PC-3 (cell line): Measurements from ENCODE around the gene ATP6V0E2. TPM values are rescaled to one million over a fixed set of nuclear protein-coding genes. Genes with fewer than 3 reads are reported as not detected.
"Not testable (repeated sequence)": the region's sequence is repeated elsewhere in the genome, so short reads cannot be mapped to it uniquely, and the experiment has no call there.

ENCODE experiments used
- ATAC-seq: fragments of 200-7000 bp; cut with Tn5 transposase; 2 replicates; pipeline ENCODE4 v1.9.1; 2020; ENCODE audit warnings: mild to moderate bottlenecking, moderate library complexity
- BruUV-seq: library from RNA; stranded (reverse); fragments of 400-500 nt; replicated peaks from 2 replicates; lab custom pipeline; 2021; lab: Mats Ljungman, UMichigan
- CTCF ChIA-PET: fragments of 300-600 bp; sonication (Branson Sonifier 250); formaldehyde crosslinking; loops from one replicate; lab custom pipeline; 2022; ENCODE audit warnings: antibody characterized with exemption; lab: Charles Lee
- POLR2A ChIA-PET: fragments of 300-600 bp; sonication (Branson Sonifier 250); formaldehyde crosslinking; loops from one replicate; lab custom pipeline; 2022; ENCODE audit warnings: antibody characterized with exemption; ENCODE audit not compliant: unreplicated experiment; lab: Charles Lee
- DNase-seq: peaks from one replicate; pipeline ENCODE4 v3.0.0-alpha.2; 2015
- H2AFZ ChIP-seq: fragments of 300-600 bp; sonication (generic); 2 replicates; pipeline ENCODE4 v1.6.0; 2016; ENCODE audit warnings: antibody characterized with exemption, low read length
- H3F3A ChIP-seq: fragments of 300-600 bp; sonication (generic); one replicate; pipeline ENCODE4 v1.6.0; 2017; ENCODE audit warnings: antibody characterized with exemption, low read length, control low read depth, mild to moderate bottlenecking; ENCODE audit not compliant: unreplicated experiment
- H3K27ac ChIP-seq: fragments of 300-600 bp; sonication (generic); 2 replicates; pipeline ENCODE4 v1.5.1; 2016; ENCODE audit warnings: mild to moderate bottlenecking, low read length
- H3K27me3 ChIP-seq: fragments of 300-600 bp; sonication (generic); 2 replicates; pipeline ENCODE4 v1.6.1; 2016; ENCODE audit warnings: low read length, mixed read lengths
- H3K36me3 ChIP-seq: fragments of 300-600 bp; sonication (generic); 2 replicates; pipeline ENCODE4 v1.6.1; 2016; ENCODE audit warnings: low read depth, mixed run types, low read length, mixed read lengths
- H3K4me1 ChIP-seq: fragments of 300-600 bp; sonication (generic); 2 replicates; pipeline ENCODE4 v1.5.1; 2016; ENCODE audit warnings: low read length; ENCODE audit not compliant: insufficient read depth
- H3K4me2 ChIP-seq: fragments of 300-600 bp; sonication (generic); 2 replicates; pipeline ENCODE4 v1.6.0; 2016; ENCODE audit warnings: low read length
- H3K4me3 ChIP-seq: fragments of 300-600 bp; sonication (generic); 2 replicates; pipeline ENCODE4 v1.5.1; 2016; ENCODE audit warnings: mild to moderate bottlenecking, low read length, mixed read lengths
- H3K79me2 ChIP-seq: fragments of 300-600 bp; sonication (generic); 2 replicates; pipeline ENCODE4 v1.6.1; 2017; ENCODE audit warnings: low read length, mixed read lengths
- H3K9ac ChIP-seq: fragments of 300-600 bp; sonication (generic); 2 replicates; pipeline ENCODE4 v1.6.0; 2016; ENCODE audit warnings: mild to moderate bottlenecking, low read length
- H3K9me2 ChIP-seq: fragments of 300-600 bp; sonication (generic); replicated peaks from 2 replicates; pipeline ENCODE4 v1.6.1; 2016; ENCODE audit warnings: mixed run types, low read length, mixed read lengths
- H3K9me3 ChIP-seq: fragments of 300-600 bp; sonication (generic); 2 replicates; pipeline ENCODE4 v1.6.1; 2016; ENCODE audit warnings: low read length, mixed read lengths
- H4K20me1 ChIP-seq: fragments of 300-600 bp; sonication (generic); 2 replicates; pipeline ENCODE4 v1.6.1; 2016; ENCODE audit warnings: low read length, mixed read lengths
- EZH2 ChIP-seq: fragments of 300-600 bp; sonication (generic); IDR thresholded peaks from one replicate; pipeline ENCODE4 v1.6.1; 2017; ENCODE audit warnings: antibody characterized with exemption, mild to moderate bottlenecking, low read length; ENCODE audit not compliant: unreplicated experiment
- EZH2phosphoT487 ChIP-seq: fragments of 300-600 bp; sonication (generic); IDR thresholded peaks from 2 replicates; pipeline ENCODE4 v1.6.1; 2018; ENCODE audit warnings: mild to moderate bottlenecking, antibody characterized with exemption, low read length, borderline replicate concordance
- intact Hi-C: fragments of 100-400 bp; cut with micrococcal nuclease; formaldehyde crosslinking; loops from 2 replicates; pipeline ENCODE4 v1.9.0; 2023
- total RNA-seq: library from RNA; depleted of rRNA; stranded (reverse); fragments of >200 nt; gene quantifications from 2 replicates; pipeline ENCODE4 v1.2.3, GENCODE V29; 2014
- TF ChIP-seq, protein P1 (sequence below): fragments of 300-600 bp; sonication (generic); conservative IDR thresholded peaks from 2 replicates; pipeline ENCODE4 v1.5.1; 2017; ENCODE audit warnings: antibody characterized with exemption, low read depth, mild to moderate bottlenecking, low read length

The ATP6V0E2 gene
- total RNA-seq, 1 experiment from 2014 or later = 78.2 TPM

DNA sequence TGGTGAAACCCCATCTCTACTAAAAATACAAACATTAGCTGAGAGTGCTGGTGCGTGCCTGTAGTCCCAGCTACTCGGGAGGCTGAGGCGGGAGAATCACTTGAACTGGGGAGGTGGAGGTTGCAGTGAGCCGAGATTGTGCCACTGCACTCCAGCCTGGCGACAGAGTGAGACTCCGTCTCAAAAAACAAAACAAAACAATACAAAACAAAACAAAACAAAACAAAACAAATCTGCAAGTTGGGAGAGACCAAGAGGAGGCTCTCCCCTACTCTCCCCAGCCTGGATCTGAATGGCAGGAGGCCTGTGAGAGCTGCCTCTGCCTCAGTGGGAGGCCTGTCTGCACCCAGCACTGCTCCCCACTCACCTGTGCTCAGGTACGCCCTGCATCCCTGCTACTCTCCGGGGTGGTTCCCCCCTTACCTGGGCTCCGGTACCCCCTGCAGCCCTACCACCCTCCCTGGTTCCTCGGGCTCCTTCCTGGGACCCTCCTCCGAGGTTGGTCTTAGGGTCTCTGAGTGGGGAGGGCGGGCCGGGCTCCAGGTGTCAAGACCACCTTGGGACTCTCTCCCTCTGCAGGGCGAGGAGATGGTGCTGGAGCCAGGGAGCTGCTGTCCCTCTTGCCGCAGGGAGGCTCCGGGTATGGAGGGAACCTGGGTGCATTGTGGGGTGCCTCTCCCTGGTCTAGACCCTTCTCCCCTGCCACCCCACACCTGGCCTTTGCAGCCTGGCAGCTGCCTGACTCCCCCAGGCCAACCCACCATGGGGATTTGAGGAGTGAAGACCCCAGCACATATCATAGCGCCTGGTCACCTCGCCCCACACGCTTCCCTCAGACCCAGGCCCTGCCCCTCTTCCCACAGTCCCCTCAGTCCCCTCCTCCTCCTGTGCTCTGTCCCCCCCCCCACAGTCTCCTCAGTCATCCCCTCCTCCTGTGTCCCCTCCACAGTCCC is 45.1 kb upstream of the ATP6V0E2 start:
- intact Hi-C loops = no loop called here
- TF ChIP-seq EZH2phosphoT487 (no peak), EZH2 (no peak)
- TF ChIP-seq, protein P1, sequence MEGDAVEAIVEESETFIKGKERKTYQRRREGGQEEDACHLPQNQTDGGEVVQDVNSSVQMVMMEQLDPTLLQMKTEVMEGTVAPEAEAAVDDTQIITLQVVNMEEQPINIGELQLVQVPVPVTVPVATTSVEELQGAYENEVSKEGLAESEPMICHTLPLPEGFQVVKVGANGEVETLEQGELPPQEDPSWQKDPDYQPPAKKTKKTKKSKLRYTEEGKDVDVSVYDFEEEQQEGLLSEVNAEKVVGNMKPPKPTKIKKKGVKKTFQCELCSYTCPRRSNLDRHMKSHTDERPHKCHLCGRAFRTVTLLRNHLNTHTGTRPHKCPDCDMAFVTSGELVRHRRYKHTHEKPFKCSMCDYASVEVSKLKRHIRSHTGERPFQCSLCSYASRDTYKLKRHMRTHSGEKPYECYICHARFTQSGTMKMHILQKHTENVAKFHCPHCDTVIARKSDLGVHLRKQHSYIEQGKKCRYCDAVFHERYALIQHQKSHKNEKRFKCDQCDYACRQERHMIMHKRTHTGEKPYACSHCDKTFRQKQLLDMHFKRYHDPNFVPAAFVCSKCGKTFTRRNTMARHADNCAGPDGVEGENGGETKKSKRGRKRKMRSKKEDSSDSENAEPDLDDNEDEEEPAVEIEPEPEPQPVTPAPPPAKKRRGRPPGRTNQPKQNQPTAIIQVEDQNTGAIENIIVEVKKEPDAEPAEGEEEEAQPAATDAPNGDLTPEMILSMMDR = no peak
- Histone ChIP-seq H3K36me3 (no peaks in the 10 kb centered on the region), H3K4me1 (no peaks in the 10 kb centered on the region), H3K4me2 (no peak overlapping the region), H3F3A (no peaks in the 10 kb centered on the region), H3K27me3 (no peaks in the 10 kb centered on the region; the same call in 1 of the 2 replicates), H4K20me1 (no peaks in the 10 kb centered on the region), H3K9me3 (no peaks in the 10 kb centered on the region), H3K9me2 (no peaks in the 10 kb centered on the region), H3K79me2 (no peaks in the 10 kb centered on the region), H3K4me3 (no peak overlapping the region), H3K27ac (no peak overlapping the region), H2AFZ (no peak overlapping the region), H3K9ac (no peak overlapping the region)
- no TSS peak for BruUV-seq
- ChIA-PET CTCF (no interaction called here), POLR2A (no interaction called here)
- DNase-seq (no peak), ATAC-seq (no peak)

GRCh38 chr7:149830527-149830926 is 43.2 kb upstream of the ATP6V0E2 start:
- BruUV-seq, H3K9me3 ChIP-seq, CTCF ChIA-PET, H3K27me3 ChIP-seq, H3K4me1 ChIP-seq, H3K4me2 ChIP-seq, H3K27ac ChIP-seq, H3K9me2 ChIP-seq, H3F3A ChIP-seq, H3K4me3 ChIP-seq, H4K20me1 ChIP-seq, POLR2A ChIA-PET, DNase-seq, ATAC-seq, H3K79me2 ChIP-seq, intact Hi-C loops, H3K9ac ChIP-seq, H2AFZ ChIP-seq, H3K36me3 ChIP-seq: not testable (repeated sequence)

DNA sequence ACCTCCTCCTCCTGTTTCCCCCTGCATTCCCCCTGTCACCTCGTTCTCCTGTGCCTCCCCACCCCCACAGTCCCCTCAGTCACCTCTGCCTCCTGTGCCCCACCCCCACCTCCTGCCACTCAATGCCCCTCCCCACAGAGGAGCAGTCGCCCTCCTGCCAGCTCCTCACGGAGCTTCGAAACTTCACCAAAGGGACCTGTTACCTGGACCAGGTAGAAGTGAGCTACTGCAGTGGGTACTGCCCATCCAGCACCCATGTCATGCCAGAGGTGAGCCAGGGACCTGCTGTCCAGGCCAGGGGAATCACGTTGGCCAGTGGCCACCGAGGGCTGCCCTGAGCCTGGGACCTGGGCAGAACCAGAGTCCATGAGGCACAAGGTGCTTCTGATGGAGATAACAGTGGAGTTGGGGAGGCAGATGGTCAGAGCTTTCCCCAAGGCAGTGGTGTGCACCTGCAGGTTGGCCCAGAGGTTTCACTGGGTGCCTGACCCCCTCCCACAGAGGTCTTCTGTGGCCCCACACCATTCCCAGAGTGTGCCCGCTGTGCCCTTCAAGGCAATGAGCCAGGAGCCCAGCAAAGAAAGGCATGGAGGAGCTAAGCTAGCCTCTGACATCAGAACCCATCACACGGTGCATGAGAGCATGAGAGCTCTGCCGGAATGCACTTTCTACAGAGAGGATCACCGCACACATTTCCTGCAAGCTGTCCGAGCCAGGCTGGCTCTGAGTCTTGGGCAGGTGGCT is 42.6 kb upstream of the ATP6V0E2 start:
- no peaks in the 10 kb centered on the region for H3K9me3 ChIP-seq
- H3K27ac ChIP-seq = no peak overlapping the region
- no peaks in the 10 kb centered on the region; the same call in 1 of the 2 replicates for H3K27me3 ChIP-seq
- no peaks in the 10 kb centered on the region for H3K36me3 ChIP-seq
- H4K20me1 ChIP-seq = no peaks in the 10 kb centered on the region
- H3K9ac ChIP-seq = no peak overlapping the region
- DNase-seq = no peak
- H3K4me1 ChIP-seq = no peaks in the 10 kb centered on the region
- H3K4me3 ChIP-seq = no peak overlapping the region
- CTCF ChIA-PET = no interaction called here
- H3K4me2 ChIP-seq = no peak overlapping the region
- no TSS peak for BruUV-seq
- H3K79me2 ChIP-seq = no peaks in the 10 kb centered on the region
- POLR2A ChIA-PET = no interaction called here
- TF ChIP-seq, protein P1 = no peak
- no peak for TF ChIP-seq EZH2phosphoT487
- no peak overlapping the region for H2AFZ ChIP-seq
- intact Hi-C loops = no loop called here
- H3K9me2 ChIP-seq = no peaks in the 10 kb centered on the region
- no peaks in the 10 kb centered on the region for H3F3A ChIP-seq
- no peak for ATAC-seq
